Posterior vena cava (tissue), 2 donors: ENCODE data around the gene ZXDC. TPM values are rescaled to one million over a fixed set of nuclear protein-coding genes. Genes with fewer than 3 reads are reported as not detected.

Experiments used
- DNase-seq: peaks from one replicate; pipeline ENCODE4 v3.0.0-alpha.2; 2020; ENCODE audit warnings: low spot score
- intact Hi-C, 2 donors: fragments of 100-400 bp; cut with DNase I; formaldehyde crosslinking; loops; one replicate each; pipeline versions ENCODE4 v1.14.1 to v1.14.2; 2022 to 2023
- total RNA-seq, 2 donors: library from RNA; stranded (reverse); fragmentation: NEBNext Ultra II Directional; extraction: Animal tissue kit (Norgen Biotek cat#: 25700); gene quantifications; one replicate each; pipeline ENCODE4 v1.2.1, GENCODE V29; 2021
- donor health status: DM: yes; HTN: yes; CAD: no.
- donor health status: DM: yes; HTN: yes; CAD: no.

The ZXDC gene
- total RNA-seq, 2 donors from 2014 or later, result 26.8 to 26.9 TPM

- intact Hi-C loops, result no loop called here
- DNase-seq, result peak; percentile 56
Measured at GRCh38 chr3:126461450-126462070, 14.1 kb downstream of the ZXDC start.

DNA sequence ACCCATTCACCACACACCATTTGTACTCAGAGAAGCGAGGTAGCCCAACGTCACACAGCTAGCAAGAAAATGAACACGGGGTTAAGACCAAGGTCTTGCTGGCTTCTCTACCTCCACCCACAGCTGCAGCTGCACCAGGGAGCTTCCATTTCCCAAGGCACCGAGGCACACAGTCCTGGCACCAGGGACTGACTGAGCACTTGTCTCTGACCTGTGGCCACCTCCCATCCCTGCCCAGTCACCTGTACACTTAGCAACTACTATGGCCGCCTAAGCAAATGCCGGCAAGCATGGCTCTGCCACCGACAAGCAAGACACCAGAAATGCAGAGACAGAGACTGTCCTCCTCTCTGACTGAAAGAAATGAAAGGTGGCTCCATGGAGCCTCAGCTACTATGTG, 15.3 kb downstream of the ZXDC start:
- intact Hi-C loops, result no loop called here
- no peak for DNase-seq

DNA sequence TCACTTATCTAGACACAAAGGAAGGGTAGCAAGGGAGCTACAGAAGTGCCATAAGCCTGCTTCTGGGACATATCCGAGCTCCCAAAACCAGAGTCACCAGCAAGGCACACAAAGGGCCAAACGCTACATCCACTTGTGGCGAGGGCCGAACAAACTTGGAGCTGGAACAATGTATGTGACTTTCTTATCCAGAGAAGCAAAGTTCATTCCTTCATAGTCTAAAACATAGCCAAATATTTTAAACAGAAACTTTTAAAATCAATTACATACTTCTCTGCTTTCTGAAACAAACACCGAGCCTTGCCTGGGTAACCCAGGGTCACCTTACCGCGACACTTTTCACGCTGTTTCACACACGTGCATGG, 15.9 kb downstream of the ZXDC start:
- intact Hi-C loops, result no loop called here
- peak; percentile 34 for DNase-seq

DNA sequence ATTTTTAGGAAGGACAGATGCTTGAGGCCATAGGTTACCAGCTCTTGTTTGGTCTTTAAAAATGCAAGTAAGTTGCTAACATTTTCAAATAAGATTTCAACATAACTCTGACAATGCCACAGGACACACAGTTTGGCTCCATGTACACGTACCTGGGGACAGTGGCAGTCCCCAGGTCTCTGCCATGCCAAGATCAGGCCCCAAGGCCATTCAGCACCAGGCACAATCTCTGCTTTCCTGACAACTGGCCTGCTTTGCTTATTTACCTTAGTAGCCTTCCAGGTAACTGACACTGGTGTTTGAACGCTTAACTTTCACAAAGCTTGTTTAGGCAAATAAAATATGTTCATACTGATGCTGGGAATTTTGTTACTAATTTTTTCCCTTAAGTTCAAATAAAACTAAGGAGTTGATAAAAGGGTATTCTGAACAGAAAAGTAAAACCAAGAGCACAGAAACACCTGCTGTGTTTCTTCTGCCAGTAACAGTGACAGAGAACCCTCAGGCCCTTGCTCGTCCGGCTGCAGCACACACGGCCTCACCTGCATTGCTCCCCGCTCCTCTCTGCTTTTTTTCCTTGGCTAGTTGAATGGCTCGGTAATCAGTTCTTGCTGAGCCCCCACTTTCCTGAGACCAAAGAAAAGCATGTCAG, 16.5 kb downstream of the ZXDC start:
- intact Hi-C loops, result no loop called here
- DNase-seq, result peak; percentile 25

DNA sequence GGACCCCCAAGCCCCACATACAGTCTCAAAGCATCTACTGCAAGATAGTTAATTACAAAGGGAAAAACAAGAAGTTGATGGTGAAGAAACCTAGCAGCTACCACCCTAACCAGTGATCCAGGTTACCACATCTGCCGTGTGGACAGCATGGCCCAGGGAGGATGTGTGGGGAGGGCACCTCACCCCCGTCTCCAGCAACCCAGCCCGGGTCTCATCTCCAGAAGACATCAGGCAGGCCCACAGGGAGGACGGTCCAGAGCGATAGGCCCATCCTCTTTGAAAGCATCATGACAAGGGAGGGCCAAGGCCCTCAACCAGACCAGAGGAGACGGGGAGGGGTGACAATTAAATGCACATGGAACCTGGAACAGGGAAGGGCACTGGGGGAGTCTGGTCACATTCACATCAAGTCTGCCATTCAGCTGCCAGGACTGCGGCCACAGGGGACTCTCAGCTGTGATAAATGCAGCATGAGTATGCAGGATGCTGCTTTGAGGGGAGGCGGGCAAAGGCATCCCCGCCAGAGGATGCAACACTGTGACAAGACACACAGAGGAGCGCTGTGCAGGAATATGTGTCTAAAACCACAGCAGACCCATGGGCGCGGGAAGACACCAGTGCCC, 18.8 kb downstream of the ZXDC start:
- intact Hi-C loops, result no loop called here
- DNase-seq, result peak; percentile 68

DNA sequence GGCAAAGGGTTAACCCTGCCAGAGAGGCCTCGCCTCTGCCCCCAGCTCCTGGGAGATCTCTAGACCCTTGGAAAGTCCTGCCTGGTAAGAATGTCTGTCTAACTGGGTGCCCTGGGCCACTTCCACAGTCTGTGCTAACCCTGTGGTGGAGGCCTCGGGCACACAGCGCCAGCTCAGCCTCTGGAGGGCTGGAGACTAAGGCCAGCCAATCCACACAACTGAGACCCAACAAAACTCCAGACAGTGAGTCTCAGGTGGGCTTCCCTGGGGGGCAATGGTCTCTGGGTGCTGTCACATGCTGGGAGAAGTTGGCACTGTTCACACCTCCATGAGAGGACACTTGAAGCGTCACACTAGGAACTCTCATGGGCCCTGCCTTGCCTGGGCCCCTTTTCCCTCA, 19.5 kb downstream of the ZXDC start:
- peak; percentile 52 for DNase-seq
- intact Hi-C loops, result no loop called here

DNA sequence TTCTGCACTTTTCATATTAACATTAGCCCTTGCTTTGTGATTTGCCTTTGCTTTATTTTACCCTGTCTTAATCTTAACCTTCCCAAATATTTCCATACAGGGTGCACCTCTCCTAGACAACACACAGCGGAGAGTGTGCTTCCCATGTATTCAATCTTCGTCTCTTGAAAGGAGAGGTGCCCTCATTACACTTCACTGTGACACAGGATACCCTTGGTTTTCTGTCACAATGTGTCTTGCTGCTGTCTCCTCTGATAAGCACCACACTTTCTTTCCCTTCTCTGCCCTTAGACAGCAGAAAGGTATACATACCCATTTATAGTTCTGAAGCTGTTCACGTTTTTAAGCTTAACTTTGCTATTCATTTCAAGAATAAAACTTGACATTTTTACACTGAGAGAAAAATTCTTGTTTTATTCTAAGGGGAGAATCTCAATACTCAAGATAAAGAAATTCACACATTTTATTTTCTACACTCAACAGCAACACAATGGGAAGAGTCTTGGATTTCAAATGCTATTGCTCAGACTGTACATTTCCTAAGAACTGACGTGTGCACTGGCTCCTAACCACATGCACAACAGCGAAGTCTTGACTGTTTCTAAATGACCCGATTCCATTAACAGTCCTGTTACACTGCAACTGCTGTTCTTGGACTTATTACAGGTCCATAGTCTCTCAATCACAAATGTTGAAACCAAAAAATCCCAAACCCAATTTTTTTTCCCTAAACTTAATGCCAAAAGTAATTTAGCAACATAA, 21.1 kb downstream of the ZXDC start:
- intact Hi-C loops, result loop anchor here in 1 of 2 donors (1.0 kb wide), 1 partner anchor 20 kb away; no protein-coding TSS in a partner anchor

DNA sequence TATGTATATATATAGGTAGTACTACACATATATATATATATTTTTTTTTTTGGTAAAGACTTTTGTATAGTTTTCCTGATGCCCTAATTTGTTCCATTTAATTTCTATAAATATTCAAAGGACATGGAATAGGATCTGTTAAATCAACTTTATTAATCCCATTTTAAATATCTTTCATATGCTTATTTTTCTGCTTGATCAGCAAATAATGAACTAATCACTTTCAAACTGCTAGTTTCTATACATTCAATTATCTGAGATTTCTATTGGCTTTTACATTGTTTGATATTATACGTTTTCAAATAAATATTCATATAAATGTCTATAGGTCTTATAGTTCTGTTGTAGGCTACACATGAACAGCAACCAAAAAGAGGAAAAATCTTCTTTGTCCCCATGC, 21.7 kb downstream of the ZXDC start:
- no peak for DNase-seq
- intact Hi-C loops, result loop anchor here in 1 of 2 donors (1.0 kb wide), 1 partner anchor 20 kb away; no protein-coding TSS in a partner anchor

More for the DNA sequence above, 21.1 kb downstream of the ZXDC start:
- no peak for DNase-seq

- intact Hi-C loops, result no loop called here
- no peak for DNase-seq
Measured at GRCh38 chr3:126452213-126452612, 23.5 kb downstream of the ZXDC start.

GRCh38 chr3:126451511-126451910, 24.2 kb downstream of the ZXDC start:
- DNase-seq, result peak; percentile 59
- intact Hi-C loops, result no loop called here

DNA sequence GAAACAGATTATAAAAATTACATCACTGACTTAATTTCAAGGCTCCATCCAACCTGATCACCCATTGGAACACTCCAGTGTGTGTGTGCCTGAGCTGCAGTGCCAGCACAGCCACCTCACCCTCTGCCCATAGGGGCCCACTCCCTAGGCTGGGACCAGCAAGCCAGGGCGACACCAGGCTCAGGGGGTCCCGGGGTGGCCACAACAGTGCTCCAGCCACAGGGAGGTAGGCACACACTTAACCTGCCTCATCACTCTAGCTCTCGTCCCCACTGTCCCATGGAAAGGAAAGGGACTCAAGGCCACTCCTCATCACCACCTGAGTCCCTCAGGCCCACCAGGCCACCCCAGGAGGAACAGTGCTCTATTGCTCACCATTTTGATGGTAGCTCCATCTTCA, 24.9 kb downstream of the ZXDC start:
- intact Hi-C loops, result no loop called here
- peak; percentile 70 for DNase-seq

GRCh38 chr3:126450219-126450618, 25.5 kb downstream of the ZXDC start:
- intact Hi-C loops, result no loop called here
- DNase-seq, result peak; percentile 28

GRCh38 chr3:126449621-126450051, 26.1 kb downstream of the ZXDC start:
- intact Hi-C loops, result no loop called here
- peak; percentile 57 for DNase-seq

GRCh38 chr3:126448893-126449180, 26.9 kb downstream of the ZXDC start:
- no peak for DNase-seq
- intact Hi-C loops, result no loop called here

DNA sequence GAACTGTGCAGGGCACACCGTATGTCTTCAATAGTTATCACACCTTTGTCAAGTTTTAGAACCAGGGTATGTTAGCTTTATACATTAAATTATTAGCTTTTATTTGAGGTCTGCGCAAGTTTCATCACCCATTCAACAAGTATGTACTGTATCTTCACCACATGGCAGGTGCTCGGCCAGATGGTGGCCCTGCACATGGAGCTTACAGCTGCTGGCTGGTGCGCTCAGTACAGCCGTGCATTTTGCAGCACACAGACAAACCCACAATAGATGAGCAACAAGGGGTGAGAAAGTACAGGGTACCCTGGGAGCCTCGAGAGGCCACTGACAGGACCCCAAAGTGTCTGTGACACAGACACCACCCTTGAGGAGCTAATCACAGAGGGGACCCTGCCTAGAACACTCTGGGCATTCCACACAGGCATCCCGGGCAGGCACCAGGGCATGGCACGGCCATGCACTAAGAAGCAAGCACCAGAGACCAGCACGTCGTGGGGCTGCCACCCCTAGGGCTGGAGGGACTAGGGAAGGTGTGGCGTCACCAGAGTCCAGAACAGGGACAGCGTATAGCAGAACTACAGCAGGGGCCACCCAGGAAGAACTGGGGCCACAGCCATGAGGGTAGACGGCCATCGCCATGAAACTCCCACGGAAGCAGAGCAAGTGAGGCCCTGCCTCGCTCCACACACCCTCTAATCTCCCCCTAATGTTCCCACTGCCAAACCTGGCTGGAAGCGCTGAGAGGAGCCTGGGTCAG, 27.4 kb downstream of the ZXDC start:
- intact Hi-C loops, result no loop called here
- peak; percentile 62 for DNase-seq

- intact Hi-C loops, result no loop called here
Measured at GRCh38 chr3:126447456-126448106, 28.1 kb downstream of the ZXDC start.

DNA sequence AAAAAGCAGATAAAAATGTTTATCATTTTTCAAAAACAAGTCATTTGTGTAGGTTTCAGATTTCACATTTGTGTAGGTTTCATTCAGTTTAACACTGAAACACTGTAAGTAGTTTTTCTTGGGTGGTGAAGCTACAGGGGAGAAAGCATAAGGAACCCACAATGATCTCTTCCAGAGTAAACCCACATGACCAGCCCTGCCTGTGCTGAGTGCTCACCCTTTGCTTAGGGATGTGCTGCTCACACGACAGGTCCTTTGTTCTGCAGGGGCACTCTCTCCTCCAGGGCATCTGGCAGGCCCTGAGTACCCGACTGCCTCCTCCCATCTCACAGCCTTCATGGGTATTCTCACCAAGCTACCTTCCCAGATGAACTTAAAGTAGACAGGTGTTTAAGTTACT, 28.9 kb downstream of the ZXDC start:
- intact Hi-C loops, result no loop called here
- no peak for DNase-seq

More at GRCh38 chr3:126447456-126448106, 28.1 kb downstream of the ZXDC start:
- DNase-seq, result peak; percentile 12

- intact Hi-C loops, result no loop called here
Measured at GRCh38 chr3:126446301-126446700, 29.4 kb downstream of the ZXDC start.

DNA sequence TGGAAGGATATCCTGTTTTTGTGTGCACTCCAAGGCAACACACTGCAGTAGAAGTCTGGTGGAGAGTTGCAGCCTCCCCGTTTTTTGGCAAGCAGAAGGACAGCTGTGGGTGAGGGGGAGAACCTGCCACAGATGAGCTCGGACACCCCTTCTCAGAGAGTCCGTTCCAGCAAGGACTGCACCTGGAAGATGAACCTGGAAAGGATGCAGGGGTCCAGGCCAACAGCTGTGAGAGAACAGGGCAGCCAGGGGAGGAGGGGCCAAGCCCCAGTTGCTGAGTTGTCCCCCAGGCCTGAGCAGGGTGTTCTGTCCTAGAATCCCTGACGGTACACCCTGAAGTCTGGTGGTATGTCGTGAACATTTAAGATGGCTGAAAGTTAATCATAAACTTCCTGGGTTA, 30.2 kb downstream of the ZXDC start:
- peak; percentile 38 for DNase-seq
- intact Hi-C loops, result no loop called here

More at GRCh38 chr3:126446301-126446700, 29.4 kb downstream of the ZXDC start:
- peak; percentile 37 for DNase-seq
